Measurements from ENCODE around the gene PRRX2. TPM values are rescaled to one million over a fixed set of nuclear protein-coding genes. Genes with fewer than 3 reads are reported as not detected.

Gene PRRX2
- total and polyA plus RNA-seq, 4 donors = 0.03 to 0.08 TPM; not detected in 2

- Histone ChIP-seq H3K27ac (ENCODE audit: low read depth in 1 of 2, low read length in 2 of 2) (no peak overlapping the region), H3K27me3 (ENCODE audit: control insufficient read depth in 4 of 4, insufficient read depth in 4 of 4, low read length in 3 of 4) (no peaks in the 10 kb centered on the region), H3K9ac (ENCODE audit: low read depth in 1 of 2, low read length in 2 of 2) (no peak overlapping the region), H3K4me3 (ENCODE audit: low read depth in 1 of 3, low read length in 3 of 3) (no peak overlapping the region), H3K9me3 (ENCODE audit: control insufficient read depth in 4 of 4, low read length in 3 of 4) (no peaks in the 10 kb centered on the region), H3K4me1 (ENCODE audit: control insufficient read depth in 4 of 4, insufficient read depth in 4 of 4, low read length in 3 of 4) (no peaks in the 10 kb centered on the region), H3K36me3 (ENCODE audit: control insufficient read depth in 4 of 4, insufficient read depth in 3 of 4, low read depth in 1 of 4, low read length in 3 of 4) (no peaks in the 10 kb centered on the region)
- TF ChIP-seq EGR1 (IDR thresholded peaks at IDR 0.05; ENCODE audit: low read depth in 2 of 2) (no peak), YY1 (IDR thresholded peaks at IDR 0.05) (no peak), RXRA (IDR thresholded peaks at IDR 0.05) (no peak), MAX (IDR thresholded peaks at IDR 0.05) (no peak), JUND (IDR thresholded peaks at IDR 0.05) (no peak)
- DNase-seq (ENCODE audit: low spot score) = no peak
- WGBS = 88% methylated on average over 10 of the region's 10 CpGs
Observed at GRCh38 chr9:129687391-129687790, 21.9 kb downstream of the PRRX2 start.

- H3K4me3 ChIP-seq (ENCODE audit: low read depth in 1 of 3, low read length in 3 of 3) = no peak overlapping the region
- TF ChIP-seq ZBTB33 (IDR thresholded peaks at IDR 0.05) = no peak
- TF ChIP-seq HNF4G (IDR thresholded peaks at IDR 0.05) = no peak
- no peak for TF ChIP-seq JUND (IDR thresholded peaks at IDR 0.05)
- no peak for TF ChIP-seq RAD21 (IDR thresholded peaks at IDR 0.05)
- no peak for TF ChIP-seq MAX (IDR thresholded peaks at IDR 0.05)
- H3K9me3 ChIP-seq (ENCODE audit: control insufficient read depth in 4 of 4, low read length in 3 of 4) = no peaks in the 10 kb centered on the region
- H3K27ac ChIP-seq (ENCODE audit: low read depth in 1 of 2, low read length in 2 of 2) = no peak overlapping the region
- no peak overlapping the region for H3K9ac ChIP-seq (ENCODE audit: low read depth in 1 of 2, low read length in 2 of 2)
- no peaks in the 10 kb centered on the region for H3K4me1 ChIP-seq (ENCODE audit: control insufficient read depth in 4 of 4, insufficient read depth in 4 of 4, low read length in 3 of 4)
- 86% methylated on average over 11 of the region's 11 CpGs for WGBS
- no peaks in the 10 kb centered on the region for H3K36me3 ChIP-seq (ENCODE audit: control insufficient read depth in 4 of 4, insufficient read depth in 3 of 4, low read depth in 1 of 4, low read length in 3 of 4)
- DNase-seq (ENCODE audit: low spot score) = no peak
- no peaks in the 10 kb centered on the region for H3K27me3 ChIP-seq (ENCODE audit: control insufficient read depth in 4 of 4, insufficient read depth in 4 of 4, low read length in 3 of 4)
Observed at GRCh38 chr9:129688285-129689043, 23.0 kb downstream of the PRRX2 start.

- WGBS = 78% methylated on average over 5 of the region's 5 CpGs
- no peak overlapping the region for H3K9ac ChIP-seq (ENCODE audit: low read depth in 1 of 2, low read length in 2 of 2)
- H3K9me3 ChIP-seq (ENCODE audit: control insufficient read depth in 4 of 4, low read length in 3 of 4) = no peaks in the 10 kb centered on the region
- H3K36me3 ChIP-seq (ENCODE audit: control insufficient read depth in 4 of 4, insufficient read depth in 3 of 4, low read depth in 1 of 4, low read length in 3 of 4) = no peaks in the 10 kb centered on the region
- peaks cover 0 to 3% (median 1%) of the 10 kb centered on the region in 4 donors for H3K27me3 ChIP-seq (ENCODE audit: control insufficient read depth in 4 of 4, insufficient read depth in 4 of 4, low read length in 3 of 4)
- peaks cover 3 to 8% (median 4%) of the 10 kb centered on the region in 4 donors for H3K4me1 ChIP-seq (ENCODE audit: control insufficient read depth in 4 of 4, insufficient read depth in 4 of 4, low read length in 3 of 4)
- TF ChIP-seq YY1 (IDR thresholded peaks at IDR 0.05) (no peak), TAF1 (conservative IDR thresholded peaks at IDR 0.05) (no peak), HNF4A (conservative IDR thresholded peaks at IDR 0.05) (no peak), SP1 (IDR thresholded peaks at IDR 0.05) (no peak), ZBTB33 (IDR thresholded peaks at IDR 0.05) (no peak), MAX (IDR thresholded peaks at IDR 0.05) (no peak), CTCF (IDR thresholded peaks at IDR 0.05; ENCODE audit: low read depth, low read length, missing input control) (no peak), RAD21 (IDR thresholded peaks at IDR 0.05) (no peak)
- H3K27ac ChIP-seq (ENCODE audit: low read depth in 1 of 2, low read length in 2 of 2) = no peak overlapping the region
- DNase-seq (ENCODE audit: low spot score) = no peak
- no peak overlapping the region for H3K4me3 ChIP-seq (ENCODE audit: low read depth in 1 of 3, low read length in 3 of 3)
Observed at GRCh38 chr9:129692534-129692933, 27.1 kb downstream of the PRRX2 start.

All from liver (tissue), 9 donors.